SJSA1 (cell line): ENCODE measurements around the gene COIL. TPM values are rescaled to one million over a fixed set of nuclear protein-coding genes. Genes with fewer than 3 reads are reported as not detected.

Experiments
- total RNA-seq: library from RNA; depleted of rRNA; stranded (reverse); fragments of >200 nt; shearing (Covaris generic); gene quantifications from 2 replicates; pipeline ENCODE4 v1.2.3, GENCODE V29; 2014; rRNA removed

Gene COIL
- total RNA-seq, 1 experiment from 2014 or later = 33.8 TPM

Other genes starting within 250 kb of the COIL start
- 1.6 TPM in 1 of 2 replicates, not detected in the other for gene C17orf67, start 127.1 kb downstream of the COIL start, total RNA-seq
- 2.0 and 2.4 TPM in 2 replicates for gene DGKE, start 126.9 kb downstream of the COIL start, total RNA-seq
- 11.4 and 11.9 TPM in 2 replicates for gene TRIM25, start 47.0 kb downstream of the COIL start, total RNA-seq
- 79.7 and 80.6 TPM in 2 replicates for gene SCPEP1, start 17.1 kb upstream of the COIL start, total RNA-seq
- 13.6 and 16.3 TPM in 2 replicates for gene AKAP1, start 124.2 kb upstream of the COIL start, total RNA-seq